GM21528 (cell line): ENCODE results near the gene GMPR2.

Experiments
- ATAC-seq: cut with Tn5 transposase; IDR thresholded peaks from one replicate; pipeline ENCODE4 v1.9.1; 2021; ENCODE audit warnings: mild to moderate bottlenecking, moderate library complexity; ENCODE audit not compliant: unreplicated experiment, low FRiP score

GMPR2 gene

GRCh38 chr14:24232645-24233537 lies at the start of gene GMPR2:
Gene GMPR2, plus strand, starts transcription at chr14:24232929. Its CDS starts 325 bp downstream, at chr14:24233254.
- peak; percentile 54 for ATAC-seq

GRCh38 chr14:24183014-24183481 lies 49.7 kb upstream of the GMPR2 start:
- no peak for ATAC-seq

GRCh38 chr14:24184104-24184970 lies 48.4 kb upstream of the GMPR2 start:
- ATAC-seq = no peak

GRCh38 chr14:24185026-24185425 lies 47.7 kb upstream of the GMPR2 start:
- no peak for ATAC-seq

- ATAC-seq = no peak
Measured at GRCh38 chr14:24185741-24186140, 47.0 kb upstream of the GMPR2 start.

GRCh38 chr14:24186831-24187538 lies 45.7 kb upstream of the GMPR2 start:
- ATAC-seq = no peak

GRCh38 chr14:24187539-24187915 lies 45.2 kb upstream of the GMPR2 start:
- ATAC-seq = no peak

GRCh38 chr14:24188251-24189058 lies 44.3 kb upstream of the GMPR2 start, which contains the start of gene IPO4:
Gene IPO4, minus strand, starts transcription at chr14:24188816. Its CDS starts 29 bp downstream, at chr14:24188787.
- ATAC-seq = peak; percentile 80

GRCh38 chr14:24189059-24189375 lies 43.7 kb upstream of the GMPR2 start:
- no peak for ATAC-seq

GRCh38 chr14:24189460-24189859 lies 43.3 kb upstream of the GMPR2 start:
- no peak for ATAC-seq

GRCh38 chr14:24190416-24190815 lies 42.3 kb upstream of the GMPR2 start:
- ATAC-seq = no peak

- no peak for ATAC-seq
Measured at GRCh38 chr14:24192933-24193332, 39.8 kb upstream of the GMPR2 start.

GRCh38 chr14:24194186-24194872 lies 38.4 kb upstream of the GMPR2 start:
- ATAC-seq = no peak

GRCh38 chr14:24194873-24195185 lies 37.9 kb upstream of the GMPR2 start:
- no peak for ATAC-seq

GRCh38 chr14:24195186-24196070 lies 37.3 kb upstream of the GMPR2 start, which contains the start of gene TM9SF1:
Gene TM9SF1, minus strand, starts transcription at chr14:24195441. Its CDS starts 422 bp downstream, at chr14:24195019.
- peak; percentile 80 for ATAC-seq

- ATAC-seq = peak; percentile 35
Measured at GRCh38 chr14:24196071-24197055, 36.4 kb upstream of the GMPR2 start.

GRCh38 chr14:24197056-24197450 lies 35.7 kb upstream of the GMPR2 start:
- no peak for ATAC-seq
